ENCODE data around the gene TRIM28. TPM values are rescaled to one million over a fixed set of nuclear protein-coding genes. Genes with fewer than 3 reads are reported as not detected.
A peak's percentile ranks its signal among the peaks of the same experiment; 100 is the strongest.

Gene TRIM28
- total and polyA plus RNA-seq, 9 of the 15 experiments (the other 6 are each of a cell fraction or from before 2014, with no cell fraction given) = 12.1 to 797 (median 490) TPM

DNA sequence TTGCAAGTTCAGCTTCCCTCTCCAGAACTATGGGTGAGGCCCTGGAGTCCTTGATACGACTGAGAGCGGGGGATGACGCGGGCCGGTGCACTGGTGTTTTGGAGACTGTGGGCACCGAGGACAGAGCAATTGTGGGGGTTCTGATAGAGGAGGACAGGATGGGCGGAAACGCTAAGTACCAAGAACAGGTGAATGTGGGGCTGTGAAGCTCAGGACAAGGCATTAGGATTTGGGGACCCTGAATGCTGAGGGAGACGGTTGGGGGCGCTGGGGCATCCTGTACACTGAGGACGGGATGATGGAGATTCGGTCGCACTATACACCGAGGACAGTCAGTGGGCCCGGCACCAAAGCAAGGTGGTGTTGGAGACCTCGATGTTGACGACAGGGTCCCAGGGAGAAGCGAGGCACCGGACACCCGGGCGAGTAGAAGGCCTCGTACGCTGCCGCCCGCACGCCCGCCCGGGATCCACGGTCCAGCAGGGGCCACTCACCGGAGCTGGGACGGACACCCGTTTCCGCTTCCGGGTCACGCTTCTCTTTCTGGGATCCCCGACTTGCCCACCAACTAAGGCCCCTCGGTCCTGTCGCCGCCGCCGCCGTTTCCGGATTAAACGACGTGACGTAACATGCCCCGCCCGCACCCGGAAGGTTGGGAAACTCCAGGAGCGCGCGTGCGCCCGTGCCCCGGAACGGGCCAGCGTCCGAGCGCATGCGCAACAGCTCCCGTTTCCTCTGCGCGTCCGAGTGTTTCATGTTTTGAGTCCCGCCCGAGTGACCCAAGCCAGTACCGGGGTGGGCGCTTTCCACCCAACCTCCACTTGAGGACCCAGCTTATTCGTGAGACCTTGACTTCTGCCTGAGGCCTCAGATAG lies 10.9 kb downstream of the TRIM28 start, which contains the start of gene CHMP2A (continued):
- TF ChIP-seq RNF219 (CRISPR knock-in tag; IDR thresholded peaks at IDR 0.05) = peak; percentile 48; the same call in 1 of the 2 replicates
- TF ChIP-seq NRF1 (conservative IDR thresholded peaks at IDR 0.05 in 1 of 2, IDR thresholded peaks at IDR 0.05 in 1 of 2) = peak; percentile 100
- TF ChIP-seq KAT8 (IDR thresholded peaks at IDR 0.05; ENCODE audit: low read depth) = no peak
- 0 out of 2 replicates have a peak, but pooled peaks have one; percentile 17 for TF ChIP-seq E2F5 (CRISPR knock-in tag; IDR thresholded peaks at IDR 0.05)
- TF ChIP-seq TCFL5 (CRISPR knock-in tag; conservative IDR thresholded peaks at IDR 0.05) = no peak
- TF ChIP-seq EP300 (IDR thresholded peaks at IDR 0.05; ENCODE audit: low read length) = no peak; the same call in 1 of the 2 replicates
- TF ChIP-seq ZZZ3 (IDR thresholded peaks at IDR 0.05) = no peak
- TF ChIP-seq ZNF41 (CRISPR knock-in tag; conservative IDR thresholded peaks at IDR 0.05) = no peak
- peak; percentile 93 for TF ChIP-seq RBM22 (IDR thresholded peaks at IDR 0.05; ENCODE audit: low read depth, low read length, poor library complexity, severe bottlenecking)
- peak; percentile 99 for TF ChIP-seq ZBTB40 (IDR thresholded peaks at IDR 0.05)
- TF ChIP-seq ZBTB40 (CRISPR knock-in tag; IDR thresholded peaks at IDR 0.05) = no peak
- TF ChIP-seq, protein P1, sequence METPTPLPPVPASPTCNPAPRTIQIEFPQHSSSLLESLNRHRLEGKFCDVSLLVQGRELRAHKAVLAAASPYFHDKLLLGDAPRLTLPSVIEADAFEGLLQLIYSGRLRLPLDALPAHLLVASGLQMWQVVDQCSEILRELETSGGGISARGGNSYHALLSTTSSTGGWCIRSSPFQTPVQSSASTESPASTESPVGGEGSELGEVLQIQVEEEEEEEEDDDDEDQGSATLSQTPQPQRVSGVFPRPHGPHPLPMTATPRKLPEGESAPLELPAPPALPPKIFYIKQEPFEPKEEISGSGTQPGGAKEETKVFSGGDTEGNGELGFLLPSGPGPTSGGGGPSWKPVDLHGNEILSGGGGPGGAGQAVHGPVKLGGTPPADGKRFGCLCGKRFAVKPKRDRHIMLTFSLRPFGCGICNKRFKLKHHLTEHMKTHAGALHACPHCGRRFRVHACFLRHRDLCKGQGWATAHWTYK (CRISPR knock-in tag; IDR thresholded peaks at IDR 0.05) = peak; percentile 91
- peak; percentile 94 for TF ChIP-seq POLR2G (IDR thresholded peaks at IDR 0.05; ENCODE audit: low read depth, low read length)

All from K562 (cell line).